Upper lobe of right lung (tissue), 1 donor: ENCODE measurements around the gene GASK1B. TPM values are rescaled to one million over a fixed set of nuclear protein-coding genes. Genes with fewer than 3 reads are reported as not detected.

ENCODE experiments used
- ATAC-seq: fragments of 200-7000 bp; cut with Tn5 transposase; one replicate; pipeline ENCODE4 v1.9.1; 2020; ENCODE audit warnings: mild to moderate bottlenecking, moderate library complexity
- DNase-seq: peaks from one replicate; pipeline ENCODE4 v3.0.0-alpha.2; 2020
- H3K27ac ChIP-seq: fragments of 200-600 bp; one replicate; pipeline ENCODE4 v1.8.0; 2022
- H3K27me3 ChIP-seq: fragments of 200-600 bp; one replicate; pipeline ENCODE4 v1.8.0; 2022; ENCODE audit warnings: mild to moderate bottlenecking
- H3K36me3 ChIP-seq: fragments of 200-600 bp; one replicate; pipeline ENCODE4 v1.8.0; 2022
- H3K4me1 ChIP-seq: fragments of 200-600 bp; one replicate; pipeline ENCODE4 v1.8.0; 2022
- H3K4me3 ChIP-seq: fragments of 200-600 bp; one replicate; pipeline ENCODE4 v1.8.0; 2022; ENCODE audit warnings: mild to moderate bottlenecking
- H3K9me3 ChIP-seq: fragments of 200-600 bp; one replicate; pipeline ENCODE4 v1.8.0; 2022
- intact Hi-C: fragments of 100-400 bp; cut with DNase I; formaldehyde crosslinking; loops from one replicate; pipeline ENCODE4 v1.11.0; 2022
- total RNA-seq: library from RNA; stranded (reverse); fragmentation: NEBNext Ultra II Directional; extraction: Animal tissue kit (Norgen Biotek cat#: 25700); gene quantifications from one replicate; pipeline ENCODE4 v1.2.1, GENCODE V29; 2021
- TF ChIP-seq, protein P1 (sequence below): fragments of 200-600 bp; IDR thresholded peaks from one replicate; pipeline ENCODE4 v1.8.0; 2022; ENCODE audit warnings: antibody characterized with exemption
- donor health status: DM: no; HTN: yes; CAD: no; lungs with severe emphysema.

The GASK1B gene
- total RNA-seq, 1 donor from 2014 or later = 37.3 TPM

DNA sequence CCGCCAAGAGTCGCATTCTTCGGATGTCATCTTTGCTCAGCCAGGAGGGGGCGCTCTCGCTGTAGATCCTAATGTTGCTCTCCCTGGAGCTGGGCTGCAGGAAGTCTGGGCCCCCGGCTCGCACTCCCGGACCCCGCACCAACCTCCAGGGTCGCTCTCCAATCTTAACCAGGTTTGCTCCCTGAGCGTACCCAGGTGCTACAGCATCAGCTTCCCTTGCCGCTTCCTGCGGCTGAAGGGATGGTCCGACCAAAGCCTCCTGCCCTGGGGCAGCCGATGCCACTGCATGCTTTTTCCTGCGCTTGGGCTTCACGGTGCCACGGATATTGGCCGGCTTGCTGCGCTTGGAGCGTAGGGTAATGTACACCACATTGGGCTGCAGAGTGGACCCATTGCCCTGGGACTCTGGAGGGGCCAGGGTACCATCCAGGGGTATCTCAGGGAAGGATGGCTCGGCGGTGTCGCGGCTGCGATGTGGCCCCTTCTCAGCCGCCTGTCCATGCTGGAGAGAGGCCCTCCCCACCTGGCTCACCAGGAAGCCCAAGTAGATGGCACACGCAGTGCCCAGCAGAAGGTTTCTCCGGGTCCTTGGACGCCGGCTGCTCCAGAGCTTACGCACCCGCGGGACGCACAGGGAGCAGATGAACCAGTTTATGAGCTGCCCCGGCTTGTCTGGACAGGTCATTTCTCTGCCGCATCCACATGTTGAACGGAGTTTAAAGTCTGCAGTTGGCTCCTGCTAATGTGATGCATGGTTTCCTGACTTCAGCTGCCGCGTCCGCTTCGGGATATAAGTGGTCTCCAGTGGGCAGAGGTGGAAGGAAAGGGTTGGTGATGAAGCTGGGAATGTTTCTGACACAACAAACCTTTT, 1.9 kb downstream of the GASK1B start:
- DNase-seq = peak; percentile 78
- ATAC-seq = peak; percentile 82
- Histone ChIP-seq H3K36me3 (no peaks in the 10 kb centered on the region), H3K27me3 (no peaks in the 10 kb centered on the region), H3K9me3 (no peaks in the 10 kb centered on the region), H3K4me3 (peak overlapping the region; percentile 52), H3K4me1 (peaks cover 14% of the 10 kb centered on the region), H3K27ac (peak overlapping the region; percentile 61)
- intact Hi-C loops = loop anchor here (10.0 kb wide), 1 partner anchor 176 kb away; no protein-coding TSS in a partner anchor
- TF ChIP-seq, protein P1, sequence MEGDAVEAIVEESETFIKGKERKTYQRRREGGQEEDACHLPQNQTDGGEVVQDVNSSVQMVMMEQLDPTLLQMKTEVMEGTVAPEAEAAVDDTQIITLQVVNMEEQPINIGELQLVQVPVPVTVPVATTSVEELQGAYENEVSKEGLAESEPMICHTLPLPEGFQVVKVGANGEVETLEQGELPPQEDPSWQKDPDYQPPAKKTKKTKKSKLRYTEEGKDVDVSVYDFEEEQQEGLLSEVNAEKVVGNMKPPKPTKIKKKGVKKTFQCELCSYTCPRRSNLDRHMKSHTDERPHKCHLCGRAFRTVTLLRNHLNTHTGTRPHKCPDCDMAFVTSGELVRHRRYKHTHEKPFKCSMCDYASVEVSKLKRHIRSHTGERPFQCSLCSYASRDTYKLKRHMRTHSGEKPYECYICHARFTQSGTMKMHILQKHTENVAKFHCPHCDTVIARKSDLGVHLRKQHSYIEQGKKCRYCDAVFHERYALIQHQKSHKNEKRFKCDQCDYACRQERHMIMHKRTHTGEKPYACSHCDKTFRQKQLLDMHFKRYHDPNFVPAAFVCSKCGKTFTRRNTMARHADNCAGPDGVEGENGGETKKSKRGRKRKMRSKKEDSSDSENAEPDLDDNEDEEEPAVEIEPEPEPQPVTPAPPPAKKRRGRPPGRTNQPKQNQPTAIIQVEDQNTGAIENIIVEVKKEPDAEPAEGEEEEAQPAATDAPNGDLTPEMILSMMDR = peak; percentile 58

DNA sequence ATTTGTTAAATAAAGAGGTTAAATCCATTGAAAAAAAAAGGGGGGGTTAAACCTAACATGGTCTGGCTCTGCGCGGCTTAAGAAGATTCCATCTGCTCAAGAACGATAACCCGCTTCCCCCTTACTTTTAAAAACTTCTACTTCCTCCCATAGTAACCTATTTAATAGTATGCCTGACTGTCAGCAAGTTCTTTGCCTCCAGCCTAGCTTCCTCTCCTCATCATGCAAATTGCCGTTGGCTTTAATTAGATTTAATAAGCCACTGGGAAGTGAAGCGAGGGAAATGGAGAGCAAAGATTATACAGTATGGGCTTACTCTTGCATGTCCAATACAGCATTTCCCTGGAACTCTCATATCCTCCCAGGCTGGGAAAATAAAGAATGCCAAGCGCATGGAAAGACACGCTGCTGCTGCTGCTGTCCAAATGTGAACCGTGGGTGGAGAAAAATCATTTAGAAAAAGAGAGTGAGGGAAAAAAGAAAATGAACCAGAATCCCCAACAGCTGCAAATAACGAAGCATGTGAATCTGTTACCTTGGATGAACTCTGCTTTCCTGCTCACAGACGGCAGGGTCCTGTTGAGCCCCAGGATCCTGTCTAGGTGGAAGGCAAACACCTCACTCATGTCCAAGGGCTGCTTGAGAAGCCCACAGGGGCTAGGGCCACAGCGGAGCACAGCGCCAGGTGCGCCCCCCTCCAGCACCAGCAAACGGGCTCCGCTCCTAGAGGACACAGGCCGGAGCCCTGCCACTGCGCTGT, 2.7 kb downstream of the GASK1B start:
- peaks cover 14% of the 10 kb centered on the region for H3K4me1 ChIP-seq
- peak overlapping the region; percentile 61 for H3K27ac ChIP-seq
- H3K36me3 ChIP-seq = no peaks in the 10 kb centered on the region
- peak; percentile 17 for ATAC-seq
- TF ChIP-seq, protein P1 = no peak
- no peaks in the 10 kb centered on the region for H3K27me3 ChIP-seq
- no peak for DNase-seq
- intact Hi-C loops = loop anchor here (10.0 kb wide), 1 partner anchor 175 kb away; no protein-coding TSS in a partner anchor
- H3K9me3 ChIP-seq = no peaks in the 10 kb centered on the region
- H3K4me3 ChIP-seq = peak overlapping the region; percentile 52

GRCh38 chr4:158169506-158169905, 3.3 kb downstream of the GASK1B start:
- Histone ChIP-seq H3K9me3 (no peaks in the 10 kb centered on the region), H3K27ac (peak overlapping the region; percentile 61), H3K36me3 (no peaks in the 10 kb centered on the region), H3K4me3 (peak overlapping the region; percentile 52), H3K27me3 (no peaks in the 10 kb centered on the region), H3K4me1 (peaks cover 14% of the 10 kb centered on the region)
- DNase-seq (no peak), ATAC-seq (no peak)
- intact Hi-C loops = no loop called here
- TF ChIP-seq, protein P1 = no peak

GRCh38 chr4:158168606-158169005, 4.2 kb downstream of the GASK1B start:
- Histone ChIP-seq H3K27ac (no peak overlapping the region), H3K4me3 (peak overlapping the region; percentile 52), H3K27me3 (no peaks in the 10 kb centered on the region), H3K9me3 (no peaks in the 10 kb centered on the region), H3K36me3 (no peaks in the 10 kb centered on the region), H3K4me1 (peaks cover 14% of the 10 kb centered on the region)
- intact Hi-C loops = no loop called here
- ATAC-seq (no peak), DNase-seq (no peak)
- TF ChIP-seq, protein P1 = no peak

GRCh38 chr4:158166701-158167100, 6.1 kb downstream of the GASK1B start:
- no peak overlapping the region for H3K4me3 ChIP-seq
- DNase-seq = no peak
- TF ChIP-seq, protein P1 = no peak
- H3K9me3 ChIP-seq = no peaks in the 10 kb centered on the region
- H3K27me3 ChIP-seq = no peaks in the 10 kb centered on the region
- intact Hi-C loops = no loop called here
- no peaks in the 10 kb centered on the region for H3K36me3 ChIP-seq
- no peak overlapping the region for H3K27ac ChIP-seq
- ATAC-seq = no peak
- H3K4me1 ChIP-seq = peaks cover 6% of the 10 kb centered on the region
